ENCODE measurements around the gene MGAT5.

Gene MGAT5

DNA sequence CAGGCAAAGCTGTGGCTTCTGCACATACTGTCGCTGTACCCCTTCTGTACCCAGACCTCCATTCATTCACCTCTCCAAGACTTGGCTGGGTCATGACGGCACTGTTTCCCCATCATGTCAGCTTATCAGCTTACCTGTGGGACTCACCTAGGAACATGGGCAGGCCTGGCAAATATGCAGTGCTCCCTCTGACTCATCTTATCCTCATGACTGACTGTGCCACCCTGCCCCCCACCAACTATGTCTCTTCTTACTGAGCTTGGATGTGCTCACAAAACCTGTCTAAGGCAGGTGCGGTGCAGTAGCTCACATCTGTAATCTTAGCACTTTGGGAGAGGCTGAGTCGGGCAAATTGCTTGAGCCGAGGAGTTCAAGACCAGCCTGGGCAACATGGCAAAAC is 152.4 kb downstream of the MGAT5 start:
- DNase-seq: no peak

GRCh38 chr2:134406736-134407135 is 152.9 kb downstream of the MGAT5 start:
- DNase-seq: no peak

GRCh38 chr2:134407154-134407890 is 153.4 kb downstream of the MGAT5 start:
- DNase-seq: no peak

- DNase-seq: no peak
Measured at GRCh38 chr2:134408386-134408785, 154.5 kb downstream of the MGAT5 start.

DNA sequence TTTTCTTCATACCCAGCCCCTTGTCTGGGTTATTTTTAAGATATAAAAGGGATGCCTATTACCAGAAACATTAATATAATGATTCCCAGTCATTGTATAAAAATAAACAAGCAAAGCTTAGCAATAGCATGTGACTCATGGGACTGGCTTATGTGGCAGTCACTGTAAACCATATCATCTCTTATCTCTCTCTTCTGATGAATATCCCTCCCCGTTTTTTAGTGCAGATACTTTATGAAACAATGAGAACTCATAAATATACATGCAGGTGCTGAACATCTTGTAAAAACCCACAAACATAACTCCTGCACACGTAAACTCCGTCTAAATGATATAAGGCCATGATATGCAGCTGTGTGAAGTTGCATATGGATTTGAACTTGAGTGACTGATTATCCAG is 154.9 kb downstream of the MGAT5 start:
- no peak for DNase-seq

DNA sequence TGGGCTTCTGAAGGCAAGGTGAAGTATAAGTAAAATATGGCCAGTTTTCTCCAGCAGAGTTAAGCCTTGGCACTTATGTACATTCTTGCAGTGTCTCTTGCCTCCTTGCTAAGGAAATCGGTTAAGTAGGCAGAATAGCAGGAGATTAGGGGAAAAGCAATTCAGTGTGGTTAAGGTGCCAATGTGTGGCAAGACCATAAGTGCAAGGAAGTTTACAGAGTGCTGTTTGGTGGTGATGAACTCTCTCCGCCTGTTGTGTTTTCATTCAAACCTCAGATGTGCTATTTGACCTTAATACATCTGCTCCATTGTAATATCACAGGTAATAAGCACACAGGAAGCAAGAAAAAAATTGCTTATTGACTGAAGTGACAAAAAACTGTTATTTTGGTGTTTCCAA is 156.1 kb downstream of the MGAT5 start:
- no peak for DNase-seq

GRCh38 chr2:134410831-134411231 is 157.0 kb downstream of the MGAT5 start:
- no peak for DNase-seq

DNA sequence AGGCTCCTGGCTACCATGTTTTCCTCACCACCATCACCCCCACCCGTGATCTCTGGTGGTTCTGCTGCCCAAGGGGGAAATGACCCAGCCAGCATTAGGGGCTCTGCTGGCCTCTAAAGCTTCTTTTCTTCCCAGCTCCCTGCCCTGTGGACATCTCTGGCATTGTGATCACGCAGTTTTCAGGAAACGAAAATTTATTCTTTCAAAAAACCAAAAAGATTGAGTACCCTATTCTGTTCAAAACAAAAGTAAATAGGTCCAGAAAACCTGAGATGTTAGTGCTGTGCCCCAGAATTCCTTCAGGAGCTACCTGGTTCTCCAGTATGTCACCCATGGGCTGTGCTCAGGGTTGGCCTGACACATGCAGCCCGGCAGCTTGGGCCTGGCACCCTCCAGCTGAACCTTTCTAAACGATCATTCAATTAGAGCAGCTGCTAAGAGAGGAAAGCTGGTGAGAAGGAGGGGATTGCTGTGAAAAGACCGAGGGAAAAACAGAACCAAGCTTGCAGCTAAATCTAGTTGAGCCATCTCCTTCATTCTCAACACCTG is 157.5 kb downstream of the MGAT5 start:
- DNase-seq: no peak

DNA sequence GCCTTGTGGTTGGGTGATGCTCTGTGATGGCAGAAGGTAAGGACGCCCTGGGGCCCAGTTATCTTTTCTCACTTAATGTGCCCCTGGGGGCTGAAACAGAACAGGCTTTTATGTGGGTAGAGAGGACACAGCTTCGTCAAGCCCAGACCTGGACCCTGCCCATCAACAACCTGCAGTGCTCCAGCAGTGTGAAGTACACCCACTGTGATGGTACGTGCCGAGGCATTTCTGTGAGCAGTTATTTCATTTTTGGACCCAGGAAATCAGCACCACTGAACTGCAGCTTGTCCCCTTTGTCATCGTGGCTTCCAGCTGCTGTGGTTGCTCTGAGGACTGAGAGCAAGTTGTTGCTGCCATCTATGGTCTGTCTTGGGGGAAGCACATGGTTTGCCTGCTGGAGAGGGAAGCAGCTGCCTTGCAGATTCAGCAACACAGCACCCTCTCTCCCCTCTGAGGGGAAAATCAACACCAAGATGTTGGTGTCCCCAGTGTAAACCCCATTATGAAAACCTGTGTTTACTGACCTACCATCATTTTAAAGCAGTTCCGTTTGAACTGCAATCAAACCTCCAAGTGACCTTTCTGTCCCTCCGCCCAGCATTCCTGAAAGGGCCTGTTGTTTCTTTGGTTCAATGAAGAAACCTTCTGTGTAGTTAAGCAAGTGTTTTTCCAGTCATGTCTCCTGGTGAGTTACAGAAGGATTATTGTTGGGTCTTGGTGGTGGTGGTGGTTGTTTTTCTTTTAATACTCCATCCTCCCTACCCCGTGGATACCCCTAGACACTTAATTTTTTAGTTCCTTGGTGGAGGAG is 158.2 kb downstream of the MGAT5 start:
- DNase-seq: peak; percentile 95 to 96

DNA sequence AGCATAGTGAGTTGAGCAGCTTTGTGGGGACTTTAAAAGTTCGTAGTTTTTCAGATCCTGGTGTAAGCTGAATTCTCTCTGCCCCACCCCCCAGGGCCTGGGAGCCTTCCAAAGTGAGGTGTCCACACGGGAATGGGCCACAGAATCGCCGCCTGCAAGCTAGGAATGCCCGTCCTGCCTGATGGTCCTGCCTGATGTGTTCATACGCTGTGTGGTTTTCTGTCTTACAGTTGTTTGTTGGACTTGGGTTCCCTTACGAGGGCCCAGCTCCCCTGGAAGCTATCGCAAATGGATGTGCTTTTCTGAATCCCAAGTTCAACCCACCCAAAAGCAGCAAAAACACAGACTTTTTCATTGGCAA is 158.7 kb downstream of the MGAT5 start:
- DNase-seq: no peak

GRCh38 chr2:134413430-134413829 is 159.6 kb downstream of the MGAT5 start:
- DNase-seq: no peak

GRCh38 chr2:134413912-134414311 is 160.0 kb downstream of the MGAT5 start:
- no peak for DNase-seq

- no peak for DNase-seq
Measured at GRCh38 chr2:134416018-134416417, 162.1 kb downstream of the MGAT5 start.

DNA sequence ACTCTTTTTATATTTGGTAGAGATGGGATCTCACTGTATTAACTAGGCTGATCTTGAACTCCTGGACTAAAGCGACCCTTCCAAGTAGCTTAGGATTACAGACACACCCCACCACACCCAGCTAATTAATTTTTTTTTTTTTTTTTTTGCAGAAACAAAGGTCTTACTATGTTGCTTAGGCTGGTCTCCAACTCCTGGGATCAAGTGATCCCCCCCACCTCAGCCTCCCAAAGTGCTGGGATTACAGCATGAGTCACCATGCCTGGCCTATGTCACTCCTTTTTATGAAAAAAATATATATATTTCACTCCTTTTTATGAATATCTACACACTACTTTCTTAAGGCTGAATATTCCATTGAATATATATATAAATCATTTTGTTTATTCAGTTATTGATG is 162.8 kb downstream of the MGAT5 start:
- DNase-seq: no peak

DNA sequence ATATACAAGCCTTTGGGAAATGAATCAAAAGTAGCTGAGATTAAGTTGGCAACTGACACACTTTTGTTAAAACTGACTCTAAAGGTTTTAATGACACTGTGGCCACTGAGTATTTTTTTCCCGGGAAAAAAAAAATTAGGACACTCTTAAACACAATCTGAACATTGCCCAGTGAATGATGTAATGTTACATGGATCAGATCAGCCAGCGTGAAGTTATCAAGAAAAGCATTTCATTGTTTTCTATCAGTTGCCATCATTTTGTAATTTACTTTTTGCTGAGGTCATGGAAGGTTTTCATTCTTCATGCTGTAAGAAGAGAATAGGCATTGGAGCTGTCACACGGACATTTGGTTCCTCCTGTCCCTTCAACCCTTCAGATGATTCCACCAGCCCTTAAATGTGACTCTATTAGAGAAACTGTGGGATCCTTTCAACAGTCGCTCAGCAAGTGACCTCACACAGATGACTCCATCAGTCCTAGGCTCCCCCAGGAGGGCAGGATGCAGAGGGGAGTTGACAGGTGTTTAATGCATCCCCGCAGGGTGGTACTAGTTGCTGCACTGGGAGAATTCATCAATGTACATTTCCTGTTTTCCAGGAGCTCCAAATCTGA is 164.2 kb downstream of the MGAT5 start:
- DNase-seq: no peak

GRCh38 chr2:134420259-134420658 is 166.4 kb downstream of the MGAT5 start:
- no peak for DNase-seq

DNA sequence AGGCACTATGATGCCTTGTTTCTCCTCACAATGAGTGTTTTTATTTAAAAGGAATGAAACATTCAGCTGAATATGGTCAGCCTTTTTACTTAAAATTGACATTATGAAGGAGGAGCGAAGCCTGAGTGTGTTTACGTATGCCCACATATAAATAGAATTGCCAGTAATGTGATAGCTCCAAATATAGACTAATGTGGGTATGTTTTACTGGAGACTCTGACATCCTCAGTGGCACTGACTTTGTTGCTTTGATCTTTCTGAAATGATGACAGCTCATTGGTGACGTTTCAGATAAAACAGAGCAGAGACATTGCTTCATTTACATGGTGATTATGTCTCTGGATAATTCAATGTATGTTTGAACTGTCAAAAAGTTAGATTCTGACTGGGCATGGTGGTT is 167.0 kb downstream of the MGAT5 start:
- DNase-seq: no peak

DNA sequence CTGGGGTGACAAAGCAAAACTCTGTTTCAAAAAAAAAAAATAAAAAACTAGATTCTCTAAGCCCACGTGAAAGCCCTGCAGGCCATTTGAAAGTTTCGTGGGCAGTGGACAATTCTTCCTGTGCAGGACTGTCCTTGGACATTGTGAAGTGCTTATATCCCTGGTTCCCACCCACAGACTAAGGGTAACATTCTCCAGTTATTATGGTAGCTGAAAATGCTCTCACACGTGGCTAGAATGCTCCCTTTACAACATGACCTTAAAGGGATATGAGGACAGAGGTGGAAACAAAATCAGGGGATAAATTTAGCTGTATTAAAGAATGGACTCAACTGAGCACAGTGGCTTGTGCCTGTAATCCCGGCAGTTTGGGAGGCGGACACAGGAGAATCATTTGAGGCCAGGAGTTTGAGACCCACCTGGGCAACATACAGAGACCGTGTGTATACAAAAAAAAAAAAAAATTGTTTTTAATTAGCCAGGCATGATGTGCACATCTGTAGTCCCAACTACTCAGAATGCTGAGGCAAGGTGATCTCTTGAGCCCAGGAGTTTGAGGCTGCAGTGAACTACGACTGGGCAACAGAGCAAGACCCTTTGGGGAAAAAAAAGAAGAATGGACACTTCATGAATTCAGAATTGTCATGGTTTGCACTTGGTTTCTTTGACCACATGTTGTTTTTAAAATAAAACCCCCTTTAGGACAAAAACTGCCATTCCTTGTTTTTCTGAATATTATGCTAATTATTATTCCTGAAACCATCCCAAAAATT is 167.9 kb downstream of the MGAT5 start:
- no peak for DNase-seq

- DNase-seq: no peak
Measured at GRCh38 chr2:134425724-134426496, 172.0 kb downstream of the MGAT5 start.

- DNase-seq: no peak
Measured at GRCh38 chr2:134426721-134427120, 172.8 kb downstream of the MGAT5 start.

GRCh38 chr2:134429886-134430285 is 176.0 kb downstream of the MGAT5 start:
- DNase-seq: no peak

DNA sequence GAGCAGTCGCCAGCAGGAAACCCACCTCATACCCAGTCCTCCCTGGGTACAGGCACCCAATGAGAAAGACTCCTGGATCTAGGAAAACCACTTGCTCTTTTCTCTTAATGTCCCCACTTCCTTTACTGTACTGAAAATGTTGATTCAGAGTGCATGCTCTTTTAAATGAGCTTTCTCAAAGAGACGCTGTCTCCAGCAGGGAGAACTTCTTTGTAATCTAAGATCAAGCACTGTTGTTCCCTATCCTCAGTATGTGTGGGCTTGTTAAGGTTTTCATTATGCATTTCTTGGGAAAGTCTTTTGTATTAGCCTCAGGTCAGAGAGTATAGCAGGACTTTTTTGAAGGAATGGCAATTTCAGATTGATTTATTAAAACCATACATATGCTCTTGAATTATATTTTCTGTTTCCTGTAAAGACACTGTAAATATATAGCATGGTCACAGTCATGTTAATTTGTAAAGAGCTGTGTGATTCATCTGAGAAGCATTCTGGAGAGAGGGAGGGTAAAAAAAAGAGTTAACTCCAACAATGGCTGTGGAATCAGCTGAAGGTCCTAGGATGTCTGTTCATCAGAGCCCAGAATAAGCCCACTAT is 178.1 kb downstream of the MGAT5 start:
- DNase-seq: no peak

Measured in Kasumi-1 (cell line).